ENCODE data around the gene LRRC8A. TPM values are rescaled to one million over a fixed set of nuclear protein-coding genes. Genes with fewer than 3 reads are reported as not detected.

LRRC8A gene
- total RNA-seq, 1 donor from 2014 or later: 259 TPM

- no peak for TF ChIP-seq CTCF (IDR thresholded peaks at IDR 0.05; ENCODE audit: insufficient read depth, low read length, severe bottlenecking)
- no peak overlapping the region for H3K4me3 ChIP-seq (ENCODE audit: low read depth, low read length)
- peak; percentile 86 for DNase-seq (ENCODE audit: low read depth)
Measured at GRCh38 chr9:128902351-128903078, 20.6 kb downstream of the LRRC8A start.

GRCh38 chr9:128903079-128903461 lies 21.1 kb downstream of the LRRC8A start:
- DNase-seq (ENCODE audit: low read depth): no peak
- H3K36me3 ChIP-seq (ENCODE audit: control insufficient read depth, insufficient read depth, low read length): peaks cover 26% of the 10 kb centered on the region
- H3K27me3 ChIP-seq (ENCODE audit: control insufficient read depth, insufficient read depth, low read length): no peaks in the 10 kb centered on the region
- no peak for FAIRE-seq
- TF ChIP-seq CTCF (IDR thresholded peaks at IDR 0.05; ENCODE audit: insufficient read depth, low read length, severe bottlenecking): no peak
- H3K4me3 ChIP-seq (ENCODE audit: low read depth, low read length): no peak overlapping the region

More at GRCh38 chr9:128902351-128903078, 20.6 kb downstream of the LRRC8A start:
- no peaks in the 10 kb centered on the region for H3K27me3 ChIP-seq (ENCODE audit: control insufficient read depth, insufficient read depth, low read length)
- FAIRE-seq: peak; percentile 55
- H3K36me3 ChIP-seq (ENCODE audit: control insufficient read depth, insufficient read depth, low read length): peaks cover 22% of the 10 kb centered on the region

GRCh38 chr9:128903871-128904620 lies 22.1 kb downstream of the LRRC8A start:
- H3K27me3 ChIP-seq (ENCODE audit: control insufficient read depth, insufficient read depth, low read length): no peaks in the 10 kb centered on the region
- no peak for TF ChIP-seq CTCF (IDR thresholded peaks at IDR 0.05; ENCODE audit: insufficient read depth, low read length, severe bottlenecking)
- peak; percentile 41 for DNase-seq (ENCODE audit: low read depth)
- peaks cover 30% of the 10 kb centered on the region for H3K36me3 ChIP-seq (ENCODE audit: control insufficient read depth, insufficient read depth, low read length)
- no peak for FAIRE-seq
- H3K4me3 ChIP-seq (ENCODE audit: low read depth, low read length): no peak overlapping the region

GRCh38 chr9:128905964-128906363 lies 24.0 kb downstream of the LRRC8A start:
- FAIRE-seq: no peak
- H3K36me3 ChIP-seq (ENCODE audit: control insufficient read depth, insufficient read depth, low read length): peaks cover 40% of the 10 kb centered on the region
- no peak for DNase-seq (ENCODE audit: low read depth)
- no peaks in the 10 kb centered on the region for H3K27me3 ChIP-seq (ENCODE audit: control insufficient read depth, insufficient read depth, low read length)
- no peak overlapping the region for H3K4me3 ChIP-seq (ENCODE audit: low read depth, low read length)
- TF ChIP-seq CTCF (IDR thresholded peaks at IDR 0.05; ENCODE audit: insufficient read depth, low read length, severe bottlenecking): no peak

GRCh38 chr9:128906741-128907140 lies 24.8 kb downstream of the LRRC8A start:
- DNase-seq (ENCODE audit: low read depth): no peak
- no peak overlapping the region for H3K4me3 ChIP-seq (ENCODE audit: low read depth, low read length)

More at GRCh38 chr9:128906741-128907140, 24.8 kb downstream of the LRRC8A start:
- peaks cover 42% of the 10 kb centered on the region for H3K36me3 ChIP-seq (ENCODE audit: control insufficient read depth, insufficient read depth, low read length)
- no peak for FAIRE-seq
- H3K27me3 ChIP-seq (ENCODE audit: control insufficient read depth, insufficient read depth, low read length): no peaks in the 10 kb centered on the region
- TF ChIP-seq CTCF (IDR thresholded peaks at IDR 0.05; ENCODE audit: insufficient read depth, low read length, severe bottlenecking): no peak

All from bronchial epithelial cell (primary cell).